K562 (cell line): ENCODE results near the gene EEF1A2. TPM values are rescaled to one million over a fixed set of nuclear protein-coding genes. Genes with fewer than 3 reads are reported as not detected.

Experiments used
- ATAC-seq: fragments of 200-7000 bp; cut with Tn5 transposase; 3 replicates; pipeline ENCODE4 v1.9.1; 2020; ENCODE audit warnings: moderate library complexity
- BruUV-seq: library from RNA; stranded (reverse); fragments of 400-500 nt; replicated peaks from 2 replicates; lab custom pipeline; 2021; lab: Mats Ljungman, UMichigan
- CTCF ChIA-PET: fragments of 300-600 bp; formaldehyde crosslinking; extraction: SDS; loops from one replicate; lab custom pipeline; 2021; ENCODE audit warnings: low intra/inter-chr PET ratio; lab: Yijun Ruan, JAX
- POLR2A ChIA-PET: fragments of 300-600, 350-650 bp; sonication (Branson Sonifier 250); formaldehyde crosslinking; extraction: SDS; loops from one replicate; lab custom pipeline; 2021; ENCODE audit warnings: antibody characterized with exemption, inconsistent platforms; lab: Yijun Ruan, JAX
- DNase-seq, 4 experiments: peaks; one replicate each; pipeline versions ENCODE4 v3.0.0 to v3.0.0-alpha.2; 2011 to 2018; ENCODE audit warnings: low spot score in 3 of 4, mixed read lengths in 3 of 4; ENCODE audit errors: extremely low read depth in 1 of 4
- FAIRE-seq: peaks from 2 replicates; lab custom pipeline; 2011; peaks lifted over from hg19 to GRCh38; lab: Jason Lieb, UNC
- H2AFZ ChIP-seq: 2 replicates; pipeline ENCODE4 v1.6.0; 2011; ENCODE audit warnings: low read depth, low read length, control low read depth, inconsistent platforms
- H3K27ac ChIP-seq: fragments of 200-600 bp; 3 replicates; pipeline ENCODE4 v1.8.0; 2011; ENCODE audit warnings: low read depth, mild to moderate bottlenecking, control low read depth, inconsistent platforms, low read length, moderate library complexity, mixed read lengths; ENCODE audit errors: extremely low read depth
- H3K27me3 ChIP-seq, 2 experiments: fragments of 300-600 bp in 1 of 2; 2 replicates in 1 of 2; 3 replicates in 1 of 2; pipeline versions ENCODE4 v1.6.0 to v1.8.0; 2011; ENCODE audit warnings: inconsistent platforms in 2 of 2, low read length in 2 of 2, mild to moderate bottlenecking in 1 of 2, mixed read lengths in 1 of 2, moderate library complexity in 1 of 2; ENCODE audit not compliant: control insufficient read depth in 2 of 2, insufficient read depth in 2 of 2
- H3K36me3 ChIP-seq: fragments of 300-600 bp; 3 replicates; pipeline ENCODE4 v1.8.0; 2011; ENCODE audit warnings: mild to moderate bottlenecking, low read length, inconsistent platforms; ENCODE audit not compliant: control insufficient read depth, insufficient read depth
- H3K4me1 ChIP-seq, 2 experiments: fragments of 200-600 bp in 1 of 2; replicated peaks in 1 of 2; 2 replicates in 1 of 2; 3 replicates in 1 of 2; pipeline versions ENCODE4 v1.5.1 to v1.8.0; 2011; ENCODE audit warnings: inconsistent platforms in 2 of 2, low read length in 2 of 2, mild to moderate bottlenecking in 1 of 2, mixed read lengths in 1 of 2, moderate library complexity in 1 of 2; ENCODE audit not compliant: control insufficient read depth in 2 of 2, insufficient read depth in 2 of 2
- H3K4me2 ChIP-seq: 2 replicates; pipeline ENCODE4 v1.6.1; 2011; ENCODE audit warnings: low read length, control low read depth, inconsistent platforms, mixed read lengths; ENCODE audit not compliant: insufficient read depth
- H3K4me3 ChIP-seq: fragments of 200-600 bp; sonication (generic), shearing (Covaris generic); 2 replicates; pipeline ENCODE4 v1.5.1; 2016; ENCODE audit warnings: control low read depth, inconsistent platforms
- H3K79me2 ChIP-seq: fragments of 200-600 bp; 3 replicates; pipeline ENCODE4 v1.8.0; 2011; ENCODE audit warnings: low read length, inconsistent platforms; ENCODE audit not compliant: control insufficient read depth, insufficient read depth
- H3K9ac ChIP-seq, 2 experiments: 2 replicates each; pipeline versions ENCODE4 v1.6.0 to v1.6.1; 2011; ENCODE audit warnings: low read depth in 2 of 2, low read length in 2 of 2, control low read depth in 1 of 2, inconsistent platforms in 1 of 2, mild to moderate bottlenecking in 1 of 2, mixed read lengths in 1 of 2; ENCODE audit not compliant: insufficient read depth in 1 of 2
- H3K9me1 ChIP-seq: one replicate; pipeline ENCODE4 v1.6.0; 2011; ENCODE audit warnings: inconsistent platforms, mild to moderate bottlenecking, low read length, moderate library complexity; ENCODE audit not compliant: control insufficient read depth, insufficient read depth
- H3K9me3 ChIP-seq: replicated peaks from 2 replicates; pipeline ENCODE4 v1.5.1; 2011; ENCODE audit warnings: low read depth, low read length, inconsistent platforms; ENCODE audit not compliant: control insufficient read depth, insufficient read depth
- H4K20me1 ChIP-seq: replicated peaks from 2 replicates; pipeline ENCODE4 v1.6.1; 2011; ENCODE audit warnings: low read length, inconsistent platforms, mixed read lengths; ENCODE audit not compliant: control insufficient read depth, insufficient read depth
- CCAR2 ChIP-seq: fragments of 200-400 bp; formaldehyde crosslinking; IDR thresholded peaks from 2 replicates; pipeline ENCODE4 v1.6.1; 2017; ENCODE audit warnings: mild to moderate bottlenecking, low read depth, low read length
- CHD1 ChIP-seq: fragments of 200-600 bp; sonication (generic); IDR thresholded peaks from one replicate; pipeline ENCODE4 v1.6.1; 2012; ENCODE audit warnings: mild to moderate bottlenecking, moderate library complexity, low read length, inconsistent platforms
- GTF2A2 ChIP-seq: IDR thresholded peaks from 2 replicates; pipeline ENCODE4 v1.6.1; 2016; ENCODE audit warnings: mild to moderate bottlenecking, missing genetic modification characterization, missing compliant biosample characterization
- PPARD ChIP-seq: fragments of 250-450 bp; sonication (Bioruptor Pico); IDR thresholded peaks from 2 replicates; pipeline ENCODE4 v1.8.0; 2022; ENCODE audit warnings: inconsistent platforms, mild to moderate bottlenecking, moderate library complexity
- SMARCA5 ChIP-seq: fragments of 450-650 bp; IDR thresholded peaks from 2 replicates; pipeline ENCODE4 v1.6.1; 2016
- ZBTB11 ChIP-seq, 3 experiments: fragments of 200-800 bp in 1 of 3; fragments of 250-450 bp in 1 of 3; fragments of 450-650 bp in 1 of 3; sonication (Bioruptor Pico) in 1 of 3; sonication (Bioruptor generic) in 1 of 3; formaldehyde crosslinking in 1 of 3; IDR thresholded peaks; 2 replicates each; pipeline versions ENCODE4 v1.6.1 to v1.8.0; 2016 to 2022; ENCODE audit warnings: mild to moderate bottlenecking in 2 of 3, missing genetic modification characterization in 2 of 3, missing compliant biosample characterization in 1 of 3, moderate library complexity in 1 of 3
- WGBS: fragments of 100-300 bp; shearing (Covaris generic); methylation state at CpG from one replicate; pipeline ENCODE4 v1.1.6; 2016; ENCODE audit warnings: low coverage, mixed read lengths; ENCODE audit not compliant: insufficient coverage; ENCODE audit errors: missing lambda C conversion rate; 5-methylcytosine and 5-hydroxymethylcytosine counted together
- in situ Hi-C: fragments of 300-500 bp; cut with MboI; formaldehyde crosslinking; loops from 4 replicates; pipeline ENCODE4 v1.15.0; 2018; ENCODE audit warnings: inconsistent platforms, mixed read lengths
- intact Hi-C: fragments of 100-400 bp; cut with micrococcal nuclease; formaldehyde crosslinking; loops from 2 replicates; pipeline ENCODE4 v1.14.2; 2022
- polyA plus RNA-seq, 8 experiments: library from polyadenylated mRNA; depleted of rRNA in 4 of 8; stranded (reverse) in 5 of 8; unstranded in 3 of 8; fragments of >200 nt; fragmentation: Nextera tagmentation in 2 of 8; fragmentation: Illumina TruSeq in 1 of 8; extraction: Ambion mirVana in 2 of 8; extraction: Trizol in 1 of 8; gene quantifications; 2 replicates each; pipeline versions ENCODE4 v1.2.1 to v1.2.3, GENCODE V29; 2011 to 2014; ENCODE audit warnings: inconsistent platforms in 1 of 8, missing spikeins in 1 of 8
- total RNA-seq, 7 experiments: library from RNA; depleted of rRNA in 6 of 7; stranded (reverse); fragments of >200 nt in 6 of 7; fragmentation: Illumina TruSeq in 2 of 7; extraction: Trizol in 2 of 7; gene quantifications; 2 replicates each; pipeline versions ENCODE4 v1.2.1 to v1.2.3, GENCODE V29; 2011 to 2021; ENCODE audit warnings: low replicate concordance in 1 of 7

The EEF1A2 gene
- total and polyA plus RNA-seq, 9 of the 15 experiments (the other 6 are each of a cell fraction or from before 2014, with no cell fraction given), result 0.04 to 29.6 (median 11.5) TPM

- TF ChIP-seq PPARD (CRISPR knock-in tag) (no peak), CHD1 (no peak), ZBTB11 (CRISPR knock-in tag; IDR thresholded peaks at IDR 0.05) (peak in 1 of 3 experiments; percentile 91; a peak in 2 of 6 replicates), SMARCA5 (no peak), GTF2A2 (no peak), CCAR2 (no peak)
- H3K27ac ChIP-seq, result no peak overlapping the region
- H4K20me1 ChIP-seq, result peaks cover 6% of the 10 kb centered on the region
- H3K9me3 ChIP-seq, result no peaks in the 10 kb centered on the region
- no peaks in the 10 kb centered on the region for H3K9me1 ChIP-seq
- H3K36me3 ChIP-seq, result no peaks in the 10 kb centered on the region
- DNase-seq (no peak), FAIRE-seq (no peak), ATAC-seq (no peak)
- POLR2A ChIA-PET, result interaction anchor here (0.6 to 0.9 kb wide), 8 partner anchors 9 to 425 kb away, joined by 3 to 7 read pairs (median 3); partner anchors contain the start of genes ARFRP1 and ZGPAT
- BruUV-seq, result no TSS peak
- CTCF ChIA-PET, result interaction anchor here (0.7 to 3.4 kb wide), 2 partner anchors 437 to 500 kb away, joined by 3 to 25 read pairs; no protein-coding TSS in a partner anchor
- H3K79me2 ChIP-seq, result no peaks in the 10 kb centered on the region
- H3K4me1 ChIP-seq, result peaks cover 6 to 83% of the 10 kb centered on the region in 2 experiments; a peak in 4 of 5 replicates
- peaks cover 0 to 31% of the 10 kb centered on the region in 2 experiments; a peak in 3 of 5 replicates for H3K27me3 ChIP-seq
- no peak overlapping the region for H3K4me3 ChIP-seq
- no peak overlapping the region for H2AFZ ChIP-seq
- peak overlapping the region in 1 of 2 experiments; percentile 28; a peak in 2 of 4 replicates for H3K9ac ChIP-seq
- in situ Hi-C loops (no loop called here), intact Hi-C loops (loop anchor here (5.0 to 10.0 kb wide), 3 partner anchors 118 to 501 kb away; partner anchors contain the start of genes ARFRP1, C20orf204, RTEL1 and STMN3)
- H3K4me2 ChIP-seq, result no peak overlapping the region
- WGBS, result 55% methylated on average over 33 of the region's 35 CpGs
Measured at GRCh38 chr20:63536241-63536977, 37.5 kb upstream of the EEF1A2 start.
